OCI-LY7 (cell line): ENCODE data around the gene DPY19L3. TPM values are rescaled to one million over a fixed set of nuclear protein-coding genes. Genes with fewer than 3 reads are reported as not detected.
A peak's percentile ranks its signal among the peaks of the same experiment; 100 is the strongest.

ENCODE experiments used
- BruUV-seq: library from RNA; stranded (reverse); fragments of 400-500 nt; replicated peaks from 2 replicates; lab custom pipeline; 2021; lab: Mats Ljungman, UMichigan
- CTCF ChIA-PET: fragments of 300-600 bp; sonication (Branson Sonifier 250); formaldehyde crosslinking; loops from one replicate; lab custom pipeline; 2022; ENCODE audit warnings: antibody characterized with exemption; ENCODE audit not compliant: unreplicated experiment; lab: Charles Lee
- POLR2A ChIA-PET: fragments of 300-600 bp; sonication (Branson Sonifier 250); formaldehyde crosslinking; loops from one replicate; lab custom pipeline; 2022; ENCODE audit warnings: antibody characterized with exemption; lab: Charles Lee
- DNase-seq: peaks from one replicate; pipeline ENCODE4 v3.0.0-alpha.2; 2015; ENCODE audit warnings: low spot score
- H2AFZ ChIP-seq: fragments of 200-600 bp; sonication (generic), shearing (Covaris generic); 2 replicates; pipeline ENCODE4 v1.6.1; 2014; ENCODE audit warnings: mild to moderate bottlenecking, antibody characterized with exemption, low read length, moderate library complexity
- H3K27ac ChIP-seq: fragments of 200-600 bp; sonication (generic); 2 replicates; pipeline ENCODE4 v1.5.1; 2014; ENCODE audit warnings: mixed run types, low read depth, mild to moderate bottlenecking, moderate library complexity, low read length, inconsistent platforms; ENCODE audit not compliant: poor library complexity, severe bottlenecking
- H3K36me3 ChIP-seq: fragments of 200-600 bp; sonication (generic); 2 replicates; pipeline ENCODE4 v1.6.1; 2014; ENCODE audit warnings: mild to moderate bottlenecking, antibody characterized with exemption, low read length, moderate library complexity, mixed read lengths; ENCODE audit not compliant: insufficient read depth
- H3K4me1 ChIP-seq: fragments of 200-600 bp; sonication (generic); 2 replicates; pipeline ENCODE4 v1.5.1; 2014; ENCODE audit warnings: mild to moderate bottlenecking, low read length; ENCODE audit not compliant: insufficient read depth, poor library complexity, severe bottlenecking
- H3K4me2 ChIP-seq: fragments of 200-600 bp; sonication (generic); 2 replicates; pipeline ENCODE4 v1.6.1; 2014; ENCODE audit warnings: mild to moderate bottlenecking, low read length
- H3K4me3 ChIP-seq: fragments of 200-600 bp; sonication (generic); 2 replicates; pipeline ENCODE4 v1.5.1; 2014; ENCODE audit warnings: mild to moderate bottlenecking, low read depth, low read length; ENCODE audit not compliant: poor library complexity, severe bottlenecking
- H3K79me2 ChIP-seq: fragments of 200-600 bp; sonication (generic); 2 replicates; pipeline ENCODE4 v1.6.1; 2016; ENCODE audit warnings: low read depth, mild to moderate bottlenecking, low read length, moderate library complexity, mixed read lengths; ENCODE audit not compliant: insufficient read depth
- H3K9me2 ChIP-seq: fragments of 200-600 bp; sonication (generic); 2 replicates; pipeline ENCODE4 v1.6.1; 2016; ENCODE audit warnings: mild to moderate bottlenecking, low read length, mixed read lengths; ENCODE audit not compliant: insufficient read depth
- H3K9me3 ChIP-seq: fragments of 200-600 bp; sonication (generic); 2 replicates; pipeline ENCODE4 v1.6.1; 2014; ENCODE audit warnings: mild to moderate bottlenecking, mixed run types, low read length, mixed read lengths
- H4K20me1 ChIP-seq: fragments of 200-600 bp; sonication (generic); 2 replicates; pipeline ENCODE4 v1.6.1; 2014; ENCODE audit warnings: mild to moderate bottlenecking, antibody characterized with exemption, low read length, moderate library complexity, mixed read lengths; ENCODE audit not compliant: insufficient read depth
- EZH2phosphoT487 ChIP-seq: fragments of 200-600 bp; sonication (generic); IDR thresholded peaks from 2 replicates; pipeline ENCODE4 v1.6.1; 2018; ENCODE audit warnings: low read depth, borderline replicate concordance, mild to moderate bottlenecking, mixed run types, antibody characterized with exemption, low read length, moderate library complexity, mixed read lengths
- intact Hi-C: fragments of 100-400 bp; cut with micrococcal nuclease; formaldehyde crosslinking; loops from one replicate; pipeline ENCODE4 v1.10.0; 2022; ENCODE audit not compliant: unreplicated experiment
- total RNA-seq, 2 experiments: library from RNA; depleted of rRNA in 1 of 2; stranded (reverse); fragments of >200 nt in 1 of 2; shearing (Covaris generic) in 1 of 2; gene quantifications; 2 replicates each; pipeline ENCODE4 v1.2.3, GENCODE V29; 2014 to 2022
- TF ChIP-seq, protein P1 (sequence below): fragments of 200-600 bp; sonication (generic); conservative IDR thresholded peaks from 2 replicates; pipeline ENCODE4 v1.5.1; 2014; ENCODE audit warnings: mild to moderate bottlenecking, antibody characterized with exemption, low read length, moderate library complexity, mixed read lengths

Gene DPY19L3
- total RNA-seq, 2 experiments from 2014 or later: 31.3 to 39.0 TPM

DNA sequence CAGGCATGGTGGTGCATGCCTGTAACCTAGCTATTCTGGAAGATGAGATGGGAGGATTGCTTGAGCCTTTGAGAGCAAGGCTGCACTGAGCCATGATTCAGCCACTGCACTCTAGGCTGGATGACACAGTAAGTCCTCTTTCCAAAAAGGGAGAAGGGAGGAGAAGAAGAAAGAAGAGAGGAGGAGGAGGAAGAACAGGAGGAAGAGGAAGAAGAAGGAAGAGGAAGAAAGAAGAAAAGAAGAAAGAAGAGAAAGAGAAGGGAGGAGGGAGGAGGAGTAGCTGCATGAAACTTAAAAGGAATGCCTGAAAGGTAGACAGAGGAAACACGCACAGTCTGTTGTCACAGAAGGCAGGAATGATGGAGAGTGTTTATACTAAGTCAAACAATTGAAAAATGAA, 3.6 kb upstream of the DPY19L3 start:
- POLR2A ChIA-PET: no interaction called here
- intact Hi-C loops: loop anchor here (10.0 kb wide), 1 partner anchor 183 kb away; the partner anchor contains the start of gene PDCD5
- no peaks in the 10 kb centered on the region for H3K9me3 ChIP-seq
- H3K27ac ChIP-seq: no peak overlapping the region
- H3K4me3 ChIP-seq: no peak overlapping the region
- no peak for DNase-seq
- TF ChIP-seq, protein P1, sequence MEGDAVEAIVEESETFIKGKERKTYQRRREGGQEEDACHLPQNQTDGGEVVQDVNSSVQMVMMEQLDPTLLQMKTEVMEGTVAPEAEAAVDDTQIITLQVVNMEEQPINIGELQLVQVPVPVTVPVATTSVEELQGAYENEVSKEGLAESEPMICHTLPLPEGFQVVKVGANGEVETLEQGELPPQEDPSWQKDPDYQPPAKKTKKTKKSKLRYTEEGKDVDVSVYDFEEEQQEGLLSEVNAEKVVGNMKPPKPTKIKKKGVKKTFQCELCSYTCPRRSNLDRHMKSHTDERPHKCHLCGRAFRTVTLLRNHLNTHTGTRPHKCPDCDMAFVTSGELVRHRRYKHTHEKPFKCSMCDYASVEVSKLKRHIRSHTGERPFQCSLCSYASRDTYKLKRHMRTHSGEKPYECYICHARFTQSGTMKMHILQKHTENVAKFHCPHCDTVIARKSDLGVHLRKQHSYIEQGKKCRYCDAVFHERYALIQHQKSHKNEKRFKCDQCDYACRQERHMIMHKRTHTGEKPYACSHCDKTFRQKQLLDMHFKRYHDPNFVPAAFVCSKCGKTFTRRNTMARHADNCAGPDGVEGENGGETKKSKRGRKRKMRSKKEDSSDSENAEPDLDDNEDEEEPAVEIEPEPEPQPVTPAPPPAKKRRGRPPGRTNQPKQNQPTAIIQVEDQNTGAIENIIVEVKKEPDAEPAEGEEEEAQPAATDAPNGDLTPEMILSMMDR: no peak
- no peak for TF ChIP-seq EZH2phosphoT487
- CTCF ChIA-PET: no interaction called here
- no peak overlapping the region for H2AFZ ChIP-seq
- no peaks in the 10 kb centered on the region for H3K9me2 ChIP-seq
- peaks cover 16% of the 10 kb centered on the region for H3K4me1 ChIP-seq
- H3K36me3 ChIP-seq: no peaks in the 10 kb centered on the region
- H4K20me1 ChIP-seq: no peaks in the 10 kb centered on the region
- no peak overlapping the region for H3K4me2 ChIP-seq
- no TSS peak for BruUV-seq
- peaks cover 20% of the 10 kb centered on the region for H3K79me2 ChIP-seq

DNA sequence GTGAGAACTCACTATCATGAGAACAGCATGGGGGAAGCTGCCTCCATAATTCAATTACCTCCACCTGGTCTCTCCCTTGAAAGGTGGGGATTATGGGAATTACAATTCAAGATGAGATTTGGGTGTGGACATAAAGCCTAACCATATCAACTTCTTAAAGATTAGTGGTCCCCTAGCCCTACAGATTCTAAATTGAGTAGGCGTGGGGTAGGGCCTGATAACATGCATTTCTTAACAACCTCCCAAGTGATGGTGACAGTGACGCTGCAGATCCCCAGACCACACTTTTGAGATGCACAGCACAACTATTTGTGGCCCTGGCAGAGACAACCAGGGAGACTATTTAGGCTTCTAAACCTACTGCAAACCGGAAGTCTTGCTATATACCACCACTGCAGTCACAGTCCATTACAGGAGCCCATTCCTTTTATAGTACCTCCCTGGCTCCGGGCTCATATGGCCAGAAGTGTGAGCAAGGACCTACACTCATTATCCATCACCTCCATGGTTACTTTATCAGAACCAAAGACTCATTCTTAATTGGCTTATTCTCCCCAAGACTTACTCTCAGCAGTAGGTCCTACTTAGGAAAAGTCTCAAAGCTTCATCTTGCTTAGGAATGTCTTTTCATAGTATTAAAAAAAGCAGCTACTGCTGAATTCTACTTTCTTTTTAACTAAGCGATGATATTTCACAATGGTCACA, 2.1 kb upstream of the DPY19L3 start:
- Histone ChIP-seq H3K36me3 (peaks cover 7% of the 10 kb centered on the region; the same call in 1 of the 2 replicates), H3K9me2 (no peaks in the 10 kb centered on the region), H3K79me2 (peaks cover 30% of the 10 kb centered on the region), H3K4me3 (no peak overlapping the region), H3K4me1 (peaks cover 20% of the 10 kb centered on the region), H3K4me2 (peak overlapping the region; percentile 89), H3K9me3 (no peaks in the 10 kb centered on the region), H2AFZ (no peak overlapping the region), H3K27ac (no peak overlapping the region), H4K20me1 (no peaks in the 10 kb centered on the region)
- intact Hi-C loops: loop anchor here (10.0 kb wide), 1 partner anchor 181 kb away; the partner anchor contains the start of gene PDCD5
- POLR2A ChIA-PET: interaction anchor here (0.6 to 1.4 kb wide), 4 partner anchors 21 to 1598 kb away, joined by 3 to 4 read pairs (median 4); partner anchors contain the start of gene PDCD5
- CTCF ChIA-PET: no interaction called here
- BruUV-seq: no TSS peak
- DNase-seq: no peak
- TF ChIP-seq, protein P1: no peak
- no peak for TF ChIP-seq EZH2phosphoT487
